DMS153 treated with DMSO at 0.1 percent for 48 hours (cell line): Measurements from ENCODE around the gene ETV3.
"Not testable (repeated sequence)": the region's sequence is repeated elsewhere in the genome, so short reads cannot be mapped to it uniquely, and the experiment has no call there.

Source experiments
- DNase-seq: peaks from one replicate; lab custom pipeline; 2025; ENCODE audit not compliant: unreplicated experiment; lab: John Stamatoyannopoulos, UW

Gene ETV3

GRCh38 chr1:157113631-157114030, 24.6 kb downstream of the ETV3 start:
- no peak for DNase-seq

- DNase-seq, result no peak
Observed at GRCh38 chr1:157113106-157113505, 25.1 kb downstream of the ETV3 start.

GRCh38 chr1:157112186-157112867, 25.9 kb downstream of the ETV3 start:
- DNase-seq, result no peak

GRCh38 chr1:157111396-157112165, 26.6 kb downstream of the ETV3 start:
- no peak for DNase-seq

GRCh38 chr1:157110686-157111085, 27.5 kb downstream of the ETV3 start:
- DNase-seq, result no peak

GRCh38 chr1:157110003-157110402, 28.2 kb downstream of the ETV3 start:
- DNase-seq, result no peak

GRCh38 chr1:157108448-157108847, 29.7 kb downstream of the ETV3 start:
- no peak for DNase-seq

GRCh38 chr1:157107702-157108101, 30.5 kb downstream of the ETV3 start:
- DNase-seq, result no peak

GRCh38 chr1:157106813-157107189, 31.4 kb downstream of the ETV3 start:
- DNase-seq, result no peak

- no peak for DNase-seq
Observed at GRCh38 chr1:157105988-157106812, 32.0 kb downstream of the ETV3 start.

- DNase-seq, result no peak
Observed at GRCh38 chr1:157105298-157105987, 32.8 kb downstream of the ETV3 start.

- no peak for DNase-seq
Observed at GRCh38 chr1:157104598-157105293, 33.4 kb downstream of the ETV3 start.

- no peak for DNase-seq
Observed at GRCh38 chr1:157103268-157103667, 34.9 kb downstream of the ETV3 start.

GRCh38 chr1:157101149-157101548, 37.0 kb downstream of the ETV3 start:
- no peak for DNase-seq

- no peak for DNase-seq
Observed at GRCh38 chr1:157099633-157100009, 38.6 kb downstream of the ETV3 start, which contains the start of gene ETV3L. Gene ETV3L, minus strand, starts transcription at chr1:157099808. Its CDS starts 285 bp downstream, at chr1:157099523.

GRCh38 chr1:157098987-157099632, 39.1 kb downstream of the ETV3 start:
- not testable (repeated sequence) for DNase-seq

GRCh38 chr1:157098519-157098918, 39.7 kb downstream of the ETV3 start:
- no peak for DNase-seq

- no peak for DNase-seq
Observed at GRCh38 chr1:157097692-157098091, 40.5 kb downstream of the ETV3 start.

GRCh38 chr1:157096881-157097280, 41.3 kb downstream of the ETV3 start:
- no peak for DNase-seq

GRCh38 chr1:157095551-157095950, 42.6 kb downstream of the ETV3 start:
- no peak for DNase-seq
